ENCODE data around the gene ASPSCR1.

- TF ChIP-seq ZNF70 (CRISPR knock-in tag; IDR thresholded peaks at IDR 0.05) (no peak), CREB5 (CRISPR knock-in tag; IDR thresholded peaks at IDR 0.05; ENCODE audit: low read depth) (no peak), ZNF8 (CRISPR knock-in tag; IDR thresholded peaks at IDR 0.05) (no peak), ZFP30 (CRISPR knock-in tag; IDR thresholded peaks at IDR 0.05) (no peak), PATZ1 (CRISPR knock-in tag; IDR thresholded peaks at IDR 0.05; ENCODE audit: borderline replicate concordance) (no peak), TSHZ2 (CRISPR knock-in tag; IDR thresholded peaks at IDR 0.05) (no peak), ZFP3 (CRISPR knock-in tag; IDR thresholded peaks at IDR 0.05) (no peak), ZC3H10 (CRISPR knock-in tag; IDR thresholded peaks at IDR 0.05) (no peak)
Measured at GRCh38 chr17:82001571-82002056, 24.2 kb downstream of the ASPSCR1 start.
